HG03039 (cell line): ENCODE data around the gene SEMA5A.

Experiments
- ATAC-seq: cut with Tn5 transposase; IDR thresholded peaks from one replicate; pipeline ENCODE4 v1.9.1; 2021; ENCODE audit warnings: mild to moderate bottlenecking, moderate library complexity; ENCODE audit not compliant: unreplicated experiment

Gene SEMA5A

GRCh38 chr5:9090381-9091026, 455.4 kb downstream of the SEMA5A start:
- ATAC-seq = no peak

GRCh38 chr5:9089893-9090292, 456.0 kb downstream of the SEMA5A start:
- no peak for ATAC-seq

GRCh38 chr5:9082996-9083395, 462.9 kb downstream of the SEMA5A start:
- no peak for ATAC-seq

- ATAC-seq = no peak
Observed at GRCh38 chr5:9072701-9073100, 473.2 kb downstream of the SEMA5A start.

GRCh38 chr5:9071524-9071923, 474.4 kb downstream of the SEMA5A start:
- ATAC-seq = no peak

GRCh38 chr5:9071074-9071473, 474.8 kb downstream of the SEMA5A start:
- ATAC-seq = no peak

GRCh38 chr5:9069650-9070049, 476.2 kb downstream of the SEMA5A start:
- no peak for ATAC-seq

GRCh38 chr5:9067154-9067553, 478.7 kb downstream of the SEMA5A start:
- no peak for ATAC-seq

- no peak for ATAC-seq
Observed at GRCh38 chr5:9066349-9066748, 479.5 kb downstream of the SEMA5A start.

GRCh38 chr5:9063615-9064245, 482.1 kb downstream of the SEMA5A start:
- no peak for ATAC-seq

GRCh38 chr5:9062873-9063272, 483.0 kb downstream of the SEMA5A start:
- ATAC-seq = no peak

- no peak for ATAC-seq
Observed at GRCh38 chr5:9059920-9060691, 485.8 kb downstream of the SEMA5A start.

GRCh38 chr5:9058666-9059065, 487.2 kb downstream of the SEMA5A start:
- no peak for ATAC-seq

GRCh38 chr5:9058161-9058560, 487.7 kb downstream of the SEMA5A start:
- ATAC-seq = no peak

GRCh38 chr5:9057406-9058000, 488.4 kb downstream of the SEMA5A start:
- ATAC-seq = no peak

GRCh38 chr5:9056046-9056445, 489.8 kb downstream of the SEMA5A start:
- ATAC-seq = no peak

- no peak for ATAC-seq
Observed at GRCh38 chr5:9054821-9055589, 490.9 kb downstream of the SEMA5A start.

- ATAC-seq = no peak
Observed at GRCh38 chr5:9054322-9054721, 491.6 kb downstream of the SEMA5A start.

GRCh38 chr5:9052421-9052820, 493.5 kb downstream of the SEMA5A start:
- ATAC-seq = no peak

- ATAC-seq = no peak
Observed at GRCh38 chr5:9051779-9052178, 494.1 kb downstream of the SEMA5A start.

- ATAC-seq = no peak
Observed at GRCh38 chr5:9047932-9048331, 497.9 kb downstream of the SEMA5A start.
